ENCODE measurements around the gene FNDC5.

GRCh38 chr1:32888677-32889420 is 18.1 kb upstream of the FNDC5 start:
- TF ChIP-seq CTCF (IDR thresholded peaks at IDR 0.05; ENCODE audit: poor library complexity, severe bottlenecking), result no peak
- TF ChIP-seq POLR2AphosphoS5 (IDR thresholded peaks at IDR 0.05), result no peak

Measured in neural cell (in vitro differentiated cells).